ENCODE data around the gene RAD51.
A peak's percentile ranks its signal among the peaks of the same experiment; 100 is the strongest.

RAD51 gene

GRCh38 chr15:40763801-40764628 is 69.0 kb downstream of the RAD51 start, which contains the start of gene GCHFR:
GCHFR (plus strand) TSS chr15:40764068; CDS start chr15:40764181, 113 bp downstream.
- DNase-seq: peak; percentile 62

- no peak for DNase-seq
These were observed 69.7 kb downstream of the RAD51 start for GRCh38 chr15:40764629-40765103.

GRCh38 chr15:40766194-40766815 is 71.3 kb downstream of the RAD51 start:
- DNase-seq: no peak

- no peak for DNase-seq
These were observed 72.2 kb downstream of the RAD51 start for GRCh38 chr15:40766906-40767837.

GRCh38 chr15:40767838-40768500 is 73.0 kb downstream of the RAD51 start:
- no peak for DNase-seq

- DNase-seq: no peak
These were observed 73.7 kb downstream of the RAD51 start for GRCh38 chr15:40768521-40769273.

- peak; percentile 81 for DNase-seq
These were observed 74.5 kb downstream of the RAD51 start, which contains the start of gene C15orf62 for GRCh38 chr15:40769274-40770146. C15orf62 (plus strand) TSS chr15:40769980; CDS start chr15:40770496, 516 bp downstream.

- DNase-seq: no peak
These were observed 75.3 kb downstream of the RAD51 start for GRCh38 chr15:40770147-40770721.

- DNase-seq: no peak
These were observed 76.3 kb downstream of the RAD51 start for GRCh38 chr15:40771242-40771641.

GRCh38 chr15:40772014-40772413 is 77.0 kb downstream of the RAD51 start:
- DNase-seq: no peak

- DNase-seq: no peak
These were observed 78.5 kb downstream of the RAD51 start for GRCh38 chr15:40773496-40773895.

GRCh38 chr15:40773902-40774301 is 78.9 kb downstream of the RAD51 start:
- no peak for DNase-seq

- no peak for DNase-seq
These were observed 80.0 kb downstream of the RAD51 start for GRCh38 chr15:40775007-40775406.

GRCh38 chr15:40775740-40776536 is 81.0 kb downstream of the RAD51 start:
- DNase-seq: no peak

GRCh38 chr15:40776537-40777141 is 81.7 kb downstream of the RAD51 start:
- DNase-seq: peak; percentile 51

Measured in activated CD8-positive, alpha-beta memory T cell treated with anti-CD3 and anti-CD28 coated beads, Interleukin-2, amount 50 U/mL, for 4 hours (primary cell).